HG02759 (cell line): ENCODE measurements around the gene LAMA3.
A peak's percentile ranks its signal among the peaks of the same experiment; 100 is the strongest.

ENCODE experiments used
- ATAC-seq: cut with Tn5 transposase; IDR thresholded peaks from one replicate; pipeline ENCODE4 v1.9.1; 2021; ENCODE audit warnings: mild to moderate bottlenecking, moderate library complexity; ENCODE audit not compliant: unreplicated experiment

Gene LAMA3

DNA sequence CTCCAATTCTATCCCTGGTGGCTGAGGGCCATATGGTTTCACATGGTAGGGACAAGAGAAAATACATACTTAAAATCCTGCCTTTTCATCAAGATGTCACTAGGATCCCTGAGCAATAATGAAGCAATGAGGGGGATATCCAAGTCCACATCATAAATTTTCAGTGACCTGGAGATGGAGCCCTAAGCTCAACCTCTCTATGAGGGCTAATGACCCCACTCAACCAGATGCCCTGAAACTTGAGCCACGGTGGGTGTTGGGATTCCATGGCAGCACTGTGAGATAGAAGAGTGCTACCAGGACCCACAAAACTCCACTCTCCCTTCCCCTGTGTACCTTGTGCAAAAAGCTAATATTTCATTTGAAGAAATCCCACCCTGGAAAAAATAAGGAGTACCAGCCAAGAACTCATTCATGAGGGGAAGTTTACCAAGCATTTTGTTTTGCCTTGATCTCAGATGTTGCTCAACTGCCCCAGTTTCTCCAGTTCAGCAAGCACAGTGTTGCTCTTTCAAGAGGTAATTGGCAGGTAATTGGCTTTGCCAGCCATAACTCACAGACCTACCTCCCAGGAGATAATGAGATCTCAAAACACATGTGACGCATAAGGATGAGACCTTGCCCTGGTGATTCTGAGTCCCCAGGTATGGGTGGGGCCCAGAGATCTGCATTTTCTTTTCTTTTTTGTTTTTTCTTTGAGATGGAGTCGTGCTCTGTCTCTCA is 274.4 kb downstream of the LAMA3 start:
- ATAC-seq, result no peak

DNA sequence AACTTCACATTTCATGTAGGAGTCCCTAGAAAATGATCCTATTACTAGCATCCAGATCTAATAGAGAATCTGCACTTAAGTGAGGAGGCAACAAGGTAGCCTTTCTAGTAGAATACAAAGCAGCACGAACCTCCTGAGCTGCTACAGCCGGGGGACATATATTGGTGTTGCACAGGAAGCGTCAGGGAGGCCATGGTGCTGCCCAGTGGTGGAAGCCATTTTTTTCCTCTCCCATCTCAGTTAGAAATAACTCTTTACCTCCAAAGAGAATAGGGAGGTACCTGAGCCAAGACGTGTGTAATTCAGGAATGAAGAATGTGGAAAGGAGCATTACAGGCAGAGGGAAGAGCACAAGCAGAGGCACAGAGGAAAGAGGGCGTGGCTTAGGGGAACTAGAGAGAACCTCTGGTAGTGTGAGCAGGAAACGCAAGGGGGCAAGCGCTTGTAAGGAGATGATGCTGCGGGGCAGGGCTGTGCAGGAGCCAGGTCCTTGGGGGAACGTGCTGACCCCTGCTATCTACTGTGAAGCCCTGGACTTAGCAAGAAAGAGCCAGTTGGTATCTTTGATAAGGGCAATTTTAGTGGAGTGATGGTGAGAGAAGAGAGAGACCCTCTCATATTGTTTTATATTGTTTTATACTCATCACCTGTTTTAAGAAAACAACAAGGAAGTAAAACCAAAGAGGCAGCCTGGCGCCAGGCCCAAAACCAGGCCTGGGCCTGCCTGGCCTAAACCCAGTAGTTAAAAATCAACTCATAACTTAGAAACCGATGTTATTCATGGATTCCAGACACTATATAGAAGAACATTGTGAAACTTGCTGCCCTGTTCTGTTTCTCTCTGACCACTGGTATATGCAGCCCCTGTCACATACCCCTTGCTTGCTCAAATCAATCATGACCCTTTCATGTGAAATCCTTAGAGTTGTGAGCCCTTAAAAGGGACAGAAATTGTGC is 275.3 kb downstream of the LAMA3 start:
- ATAC-seq, result no peak

DNA sequence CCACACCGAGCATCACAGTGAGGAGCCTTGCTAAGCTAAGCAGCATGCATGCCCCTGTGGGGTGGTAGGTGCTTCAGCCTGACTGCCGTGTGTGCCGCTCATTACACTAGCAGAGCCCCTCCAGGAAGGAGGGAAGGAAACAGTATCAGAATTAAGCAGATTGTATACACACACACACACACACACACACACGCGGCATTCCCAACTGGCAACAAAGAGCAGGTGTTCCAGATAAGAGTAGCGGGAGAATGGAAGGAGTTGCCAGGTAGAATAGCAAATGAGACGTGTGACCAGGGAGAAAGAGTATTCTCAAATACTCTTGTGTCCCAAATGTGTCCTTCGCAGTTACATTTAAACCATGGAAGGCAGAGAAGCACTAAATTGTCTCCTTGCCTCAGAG is 277.7 kb downstream of the LAMA3 start:
- ATAC-seq, result no peak

DNA sequence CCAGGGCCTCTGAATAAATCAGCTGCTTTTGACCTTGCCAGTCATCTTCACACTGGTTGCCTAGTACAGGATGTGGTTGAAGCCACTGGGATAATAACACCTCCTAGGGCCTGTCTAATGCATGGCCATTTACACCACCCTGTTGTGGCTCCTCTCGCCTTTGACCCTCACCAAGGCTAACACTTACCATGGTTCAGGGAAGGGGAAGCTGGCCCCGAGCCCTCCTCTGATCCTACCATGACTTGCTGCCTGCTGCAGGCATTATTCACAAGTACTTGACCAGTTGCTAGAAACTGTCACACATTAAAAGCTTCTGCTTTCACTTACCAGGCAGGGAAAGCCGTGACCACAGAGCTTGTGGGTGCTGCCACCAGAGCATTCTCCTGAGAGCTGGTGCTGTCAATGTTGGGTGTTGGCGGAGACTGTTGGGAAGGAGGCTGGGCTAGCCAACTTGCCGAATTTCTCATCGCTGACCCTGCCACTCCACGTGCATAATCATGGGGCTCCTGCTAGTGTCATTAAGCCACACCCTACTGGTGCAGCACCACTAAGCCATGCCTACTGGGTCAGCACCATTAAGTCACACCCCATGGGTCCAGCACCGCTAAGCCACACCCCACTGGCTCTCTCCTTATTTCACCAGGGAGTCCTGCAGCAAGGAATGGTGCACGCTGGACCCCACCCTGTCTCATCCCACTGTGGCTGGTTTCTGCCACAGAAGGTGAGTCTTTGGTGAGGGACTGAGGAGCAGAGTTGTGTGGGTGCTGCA is 278.3 kb downstream of the LAMA3 start:
- peak; percentile 61 for ATAC-seq

DNA sequence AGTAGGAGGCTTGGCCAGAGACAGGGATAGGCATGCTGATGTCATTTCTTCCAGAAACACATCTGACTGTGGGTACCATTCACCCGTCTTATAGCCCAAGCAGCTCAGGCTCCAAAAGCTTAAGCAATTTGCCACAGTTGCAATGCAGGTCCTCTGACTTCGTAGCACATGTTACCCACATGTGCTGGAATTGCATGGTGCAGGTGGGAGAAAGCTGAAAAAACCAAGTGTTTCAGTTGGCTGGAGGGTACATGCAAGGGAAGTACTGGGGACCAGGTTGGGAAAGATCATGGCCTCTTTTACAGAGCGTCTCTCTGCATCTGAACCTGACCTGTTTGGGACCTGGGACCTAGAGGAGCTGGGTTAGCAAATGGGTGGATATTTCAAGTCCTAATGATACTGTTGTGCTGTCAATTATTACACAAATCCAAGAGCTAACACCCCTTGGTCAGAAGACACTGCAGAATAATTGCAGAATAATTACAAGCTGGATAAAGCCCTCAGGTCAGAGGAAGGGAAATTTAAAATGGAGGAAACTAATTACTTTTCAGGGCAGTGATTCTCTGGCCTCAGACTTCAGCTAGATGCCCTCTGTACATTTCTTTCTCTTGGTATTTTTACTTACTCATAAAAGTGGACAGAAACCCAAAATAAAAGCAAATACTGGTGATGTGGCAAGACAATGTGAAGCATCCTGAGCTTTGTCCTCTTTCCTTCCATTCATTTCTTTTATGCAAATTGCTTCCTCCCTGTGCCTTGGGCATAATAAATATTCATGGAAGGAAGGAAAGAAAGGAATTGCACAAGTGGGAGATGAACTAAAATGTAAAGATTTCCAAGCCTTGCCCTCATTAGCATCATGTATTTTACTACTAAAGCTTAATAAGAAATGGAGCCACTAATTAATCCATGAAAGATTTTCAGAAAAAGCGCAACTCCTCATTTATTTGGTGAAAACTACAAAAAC is 279.7 kb downstream of the LAMA3 start:
- ATAC-seq, result no peak

DNA sequence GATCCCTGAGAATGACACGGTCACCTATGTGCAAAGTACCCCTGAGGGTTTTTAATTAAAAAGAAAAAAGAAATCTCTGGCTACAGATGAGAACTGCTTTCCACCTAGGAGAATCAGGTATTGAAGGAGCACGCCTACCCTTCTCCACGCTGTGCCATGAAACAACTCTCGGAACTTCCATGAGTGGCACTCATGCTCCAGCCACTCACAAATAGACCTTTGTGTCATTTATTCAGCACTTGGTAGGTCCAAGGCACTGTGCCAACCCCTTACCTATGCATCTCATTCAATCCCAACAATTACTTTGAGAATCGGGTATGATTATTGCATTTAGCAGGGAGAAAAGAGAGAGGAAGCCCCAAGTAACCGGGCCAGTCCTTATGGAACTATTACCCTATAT is 280.4 kb downstream of the LAMA3 start:
- no peak for ATAC-seq

DNA sequence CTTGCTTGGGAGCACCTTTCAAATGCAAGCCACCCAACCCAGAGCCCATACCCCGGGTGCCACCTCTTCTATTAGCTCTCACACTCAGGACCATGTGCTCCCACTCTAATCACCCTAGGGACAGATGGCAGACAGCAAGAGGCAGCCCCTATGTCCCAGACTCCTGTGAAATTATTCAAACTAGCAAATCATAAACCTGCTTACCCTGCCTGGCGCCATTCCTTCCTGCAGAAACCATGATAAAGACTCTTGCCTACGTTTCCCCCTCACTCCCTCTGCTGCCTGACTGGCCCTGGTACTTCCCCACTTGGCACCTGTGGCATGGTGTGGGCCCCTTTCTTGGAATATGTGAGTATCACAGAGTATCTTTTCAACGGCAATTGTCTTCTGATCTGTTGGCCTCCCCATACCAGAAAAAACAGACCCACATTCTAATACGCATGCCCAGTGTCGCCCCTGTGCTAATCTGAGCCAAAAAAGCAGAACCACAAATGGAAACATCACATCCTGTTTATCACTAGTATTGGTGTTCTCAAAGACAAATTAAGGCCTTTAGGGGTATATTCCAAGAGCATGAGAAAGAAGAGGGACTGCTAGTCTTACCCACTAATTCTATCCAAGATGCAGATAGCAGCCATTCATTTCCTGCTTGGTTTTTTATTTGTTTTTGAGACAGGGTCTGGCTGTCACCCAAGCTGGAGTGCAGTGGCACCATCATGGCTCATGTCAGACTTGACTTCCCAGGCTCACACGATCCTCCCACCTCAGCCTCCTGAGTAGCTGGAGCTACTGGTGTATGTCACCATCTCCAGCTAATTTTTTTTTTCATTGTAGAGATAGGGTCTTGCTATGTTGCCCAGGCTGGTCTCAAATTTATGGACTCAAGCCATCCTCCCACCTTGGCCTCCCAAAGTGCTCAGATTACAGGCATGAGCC is 281.2 kb downstream of the LAMA3 start:
- ATAC-seq, result no peak

DNA sequence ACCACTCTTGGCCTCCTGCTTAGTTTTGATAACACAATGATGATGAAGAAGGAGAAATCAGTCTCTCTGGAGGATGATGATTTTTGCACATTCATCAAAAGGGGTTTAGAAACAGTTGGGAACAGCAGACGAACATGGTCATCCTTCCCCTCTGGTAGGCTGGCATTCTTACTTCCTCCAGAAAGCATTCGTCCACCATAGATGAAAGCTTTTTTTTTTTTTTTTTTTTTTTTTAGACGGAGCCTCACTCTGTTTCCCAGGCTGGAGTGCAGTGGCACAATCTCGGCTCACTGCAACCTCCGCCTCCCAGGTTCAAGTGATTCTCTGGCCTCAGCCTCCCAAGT is 281.8 kb downstream of the LAMA3 start:
- ATAC-seq, result no peak

DNA sequence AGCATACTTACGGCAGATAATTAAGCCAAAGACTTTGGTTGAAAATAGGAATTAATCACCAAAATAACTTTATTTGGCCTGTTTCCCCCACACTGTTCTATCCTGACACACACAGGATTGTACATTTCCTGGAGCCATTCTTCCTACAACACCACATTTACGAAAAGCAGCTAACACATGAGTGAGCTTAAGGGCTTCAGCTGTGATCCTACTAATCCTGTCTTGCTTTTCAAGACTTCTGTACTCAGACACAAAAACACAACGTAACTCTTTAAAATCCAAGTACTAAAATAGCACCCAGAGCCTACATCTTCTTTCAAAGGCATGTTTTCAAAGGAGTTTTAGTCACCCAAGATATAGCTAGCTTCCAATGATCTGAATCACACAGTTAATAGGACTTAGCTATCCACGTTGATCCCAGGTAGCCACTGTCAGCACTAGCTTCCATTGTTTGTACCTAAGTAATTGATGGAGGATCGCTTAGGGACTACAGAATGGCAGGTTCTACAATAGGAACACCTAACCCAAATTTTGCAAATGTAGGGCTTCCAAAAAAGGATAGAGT is 282.5 kb downstream of the LAMA3 start:
- no peak for ATAC-seq

DNA sequence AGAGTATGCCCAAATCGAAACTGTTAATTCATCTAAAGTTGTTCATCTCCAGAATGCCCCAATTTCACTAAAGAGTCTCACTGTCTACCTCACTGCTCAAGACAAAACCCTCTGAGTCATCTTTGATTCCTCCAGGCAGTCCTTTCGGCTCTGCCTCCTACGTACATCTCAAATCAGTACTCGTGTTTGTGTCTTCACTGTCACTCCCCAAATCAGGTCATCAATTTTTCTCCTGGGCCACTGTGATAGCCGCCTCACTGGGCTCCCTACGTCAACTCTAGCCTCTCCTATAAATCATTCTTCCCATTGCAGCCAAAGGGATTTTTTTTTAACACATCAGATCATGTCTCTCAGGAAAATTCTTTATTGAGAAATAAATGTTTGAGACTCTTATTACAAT is 283.2 kb downstream of the LAMA3 start:
- peak; percentile 72 for ATAC-seq

DNA sequence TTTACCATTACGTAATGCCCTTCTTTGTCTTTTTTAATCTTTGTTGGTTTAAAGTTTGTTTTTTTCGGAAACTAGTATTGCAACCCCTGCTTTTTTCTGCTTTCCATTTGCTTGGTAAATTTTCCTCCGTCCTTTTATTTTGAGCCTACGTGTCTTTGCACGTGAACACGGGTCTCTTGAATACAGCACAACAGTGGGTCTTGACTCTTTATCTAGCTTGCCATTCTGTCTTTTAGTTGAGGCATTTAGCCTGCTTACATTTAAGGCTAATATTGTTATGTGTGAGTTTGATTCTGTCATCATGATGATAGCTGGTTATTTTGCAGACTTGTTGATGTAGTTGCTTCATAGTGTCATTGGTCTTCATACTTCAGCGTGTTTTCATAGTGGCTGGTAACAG is 287.9 kb downstream of the LAMA3 start:
- ATAC-seq, result no peak

DNA sequence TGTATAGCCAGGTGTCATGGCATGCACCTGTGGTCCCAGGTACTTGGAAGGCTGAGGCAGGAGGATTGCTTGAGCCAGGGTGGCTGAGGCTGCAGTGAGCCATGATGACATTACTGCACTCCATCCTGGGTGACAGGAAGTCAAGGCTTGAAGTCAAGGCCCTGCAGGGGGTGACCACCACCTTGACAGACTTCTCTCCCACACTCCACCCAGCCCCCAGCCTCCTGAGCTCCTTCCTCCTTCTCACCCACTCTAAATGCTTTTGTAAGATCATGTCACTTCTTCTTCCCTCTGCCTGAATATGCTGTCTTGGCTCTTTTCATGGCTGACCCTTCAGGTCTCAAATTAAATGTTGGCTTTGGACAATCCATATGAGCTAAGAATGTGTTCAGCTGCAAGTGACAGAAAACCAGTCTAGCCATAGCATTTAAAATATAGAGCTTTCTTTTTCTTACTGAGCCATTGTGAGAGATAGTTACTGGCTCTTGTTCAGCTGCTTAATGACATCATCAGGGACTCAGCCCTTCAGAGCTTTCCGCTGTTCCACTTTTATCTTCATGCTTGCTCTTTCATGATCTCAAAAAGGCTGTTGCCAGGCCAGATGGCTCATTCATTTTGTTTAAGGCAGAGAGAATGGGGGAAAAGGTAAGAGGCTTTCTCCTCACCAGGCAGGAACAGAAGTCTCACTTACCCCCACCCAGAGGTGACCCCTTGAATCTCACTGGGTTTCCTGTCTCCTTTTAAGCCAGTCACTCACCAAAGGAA is 288.6 kb downstream of the LAMA3 start:
- no peak for ATAC-seq

DNA sequence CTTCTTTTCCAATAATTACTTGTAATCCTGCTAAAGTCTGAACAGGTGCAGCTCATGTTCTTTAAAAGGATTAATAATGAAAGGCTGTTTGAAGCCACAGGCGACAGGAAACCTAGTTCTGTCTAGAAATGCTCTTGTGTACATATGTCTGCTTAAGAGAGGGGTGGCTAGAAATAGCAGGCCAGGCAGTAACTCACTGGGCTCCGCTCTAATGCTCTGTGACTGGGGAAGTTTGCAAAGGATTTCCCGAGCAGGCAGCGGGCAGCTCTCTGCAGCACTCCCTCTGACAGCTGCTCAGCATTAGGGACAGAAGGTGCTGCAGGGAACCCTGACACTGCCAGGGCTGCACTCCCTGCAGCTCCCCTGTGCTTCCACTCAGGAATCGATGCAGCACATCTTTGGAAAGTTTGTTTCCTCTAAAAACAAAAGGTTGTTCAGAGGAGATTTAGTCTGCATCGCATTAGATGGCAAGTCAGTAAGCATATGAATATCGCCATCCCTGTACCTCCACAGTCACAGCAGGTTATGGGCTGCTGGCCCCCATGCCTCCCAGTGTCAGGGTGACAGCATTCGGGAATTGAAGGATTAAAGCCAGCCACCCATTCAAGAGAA is 292.2 kb downstream of the LAMA3 start:
- ATAC-seq, result peak; percentile 94

DNA sequence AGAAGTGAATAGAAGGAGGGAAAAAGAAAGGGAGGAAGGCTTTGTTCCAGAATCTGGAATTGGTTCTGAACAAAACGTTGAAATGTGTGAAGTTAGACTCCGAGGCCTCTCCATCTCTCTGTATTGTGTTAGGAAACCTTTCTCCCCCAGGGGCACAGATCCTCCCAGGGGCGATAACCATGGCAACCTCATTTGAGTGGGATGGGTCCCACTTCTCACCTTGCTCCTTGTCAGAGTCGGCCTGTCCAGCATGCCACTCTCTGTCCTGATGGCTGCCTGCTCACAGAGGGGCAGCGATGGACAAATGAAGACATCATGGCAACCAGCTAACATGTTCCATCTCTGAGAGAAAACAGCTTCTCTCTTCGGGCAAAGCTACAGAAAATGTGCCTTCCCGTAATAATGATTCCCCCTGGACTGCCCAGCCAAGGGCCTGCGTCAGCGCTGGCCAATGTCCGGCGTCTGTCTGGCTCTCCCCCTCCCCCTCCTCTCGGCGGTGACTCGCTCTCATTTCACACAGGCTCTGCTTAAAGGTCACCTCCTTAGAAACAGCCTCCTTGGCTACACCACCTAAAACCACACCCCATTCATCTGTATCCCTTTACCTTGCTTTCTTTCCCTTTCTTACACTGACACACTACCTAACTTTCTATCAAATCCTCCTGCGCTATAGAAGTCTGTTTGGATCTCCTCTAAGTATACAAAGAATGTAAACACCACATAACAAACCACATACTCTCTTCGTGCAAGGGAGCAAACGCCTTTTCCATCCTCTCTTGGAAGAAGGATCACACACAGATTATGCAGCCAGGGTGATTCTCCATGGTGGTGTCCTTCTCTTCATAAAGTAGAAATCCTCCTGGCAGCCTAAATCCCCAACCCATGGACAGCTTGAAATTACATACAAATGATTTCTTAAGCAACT is 293.2 kb downstream of the LAMA3 start:
- ATAC-seq, result no peak

DNA sequence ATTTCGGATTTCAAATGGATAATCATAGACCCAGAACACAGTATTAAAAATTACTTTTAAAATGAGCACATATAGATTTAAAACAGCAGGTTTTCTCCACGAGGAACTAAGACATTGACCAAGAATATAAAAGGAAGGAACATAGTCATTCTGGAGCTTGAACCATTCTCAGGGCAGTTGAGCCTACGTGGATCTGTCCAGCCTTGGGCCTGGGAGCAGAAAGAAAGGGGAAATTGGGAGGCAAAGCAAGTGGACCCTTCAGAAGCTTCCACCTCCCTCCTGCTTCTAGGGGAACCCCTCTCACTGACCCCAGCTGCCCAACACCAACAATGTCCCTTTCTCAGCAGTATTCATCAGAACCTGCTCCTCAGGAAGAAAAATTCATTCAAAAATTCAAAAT is 293.9 kb downstream of the LAMA3 start:
- no peak for ATAC-seq

DNA sequence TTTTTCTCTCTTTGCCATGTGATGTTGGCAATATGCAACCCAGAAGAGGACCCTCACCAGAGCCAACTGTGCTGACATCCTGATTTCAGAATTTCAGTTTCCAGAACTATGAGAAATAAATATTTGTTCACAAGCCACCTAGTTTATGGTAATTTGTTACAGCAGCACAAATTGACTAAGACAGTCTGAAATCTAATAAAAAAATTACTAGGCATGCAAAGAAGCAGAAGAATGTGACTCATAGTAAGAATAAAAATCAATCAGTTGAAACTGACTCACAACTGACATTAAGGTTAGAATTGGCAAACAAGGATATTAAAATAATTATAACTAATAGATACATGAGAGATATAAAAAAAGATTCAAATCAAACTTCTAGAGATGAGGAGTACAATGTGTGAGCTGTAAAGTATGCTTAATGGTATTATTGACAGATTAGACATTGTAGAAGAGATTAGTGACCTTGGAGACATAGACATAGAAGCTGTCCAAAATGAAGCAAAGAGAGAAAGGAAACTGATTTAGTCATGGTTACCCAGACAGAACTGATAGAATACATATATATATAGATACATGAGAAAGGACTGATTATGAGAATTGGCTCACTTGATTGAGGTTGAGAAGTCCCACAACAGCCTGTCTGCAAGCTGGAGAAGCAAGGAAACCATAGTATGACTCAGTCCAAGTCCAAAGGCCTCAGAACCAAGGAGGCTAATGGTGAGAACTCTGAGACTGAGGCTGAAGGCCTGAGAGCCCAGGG is 297.5 kb downstream of the LAMA3 start:
- ATAC-seq, result peak; percentile 78
